Kidney glomerular epithelial cell (primary cell): Measurements from ENCODE around the gene VWA7.

ENCODE experiments used
- DNase-seq: peaks from one replicate; lab custom pipeline; 2025; lab: John Stamatoyannopoulos, UW

Gene VWA7

DNA sequence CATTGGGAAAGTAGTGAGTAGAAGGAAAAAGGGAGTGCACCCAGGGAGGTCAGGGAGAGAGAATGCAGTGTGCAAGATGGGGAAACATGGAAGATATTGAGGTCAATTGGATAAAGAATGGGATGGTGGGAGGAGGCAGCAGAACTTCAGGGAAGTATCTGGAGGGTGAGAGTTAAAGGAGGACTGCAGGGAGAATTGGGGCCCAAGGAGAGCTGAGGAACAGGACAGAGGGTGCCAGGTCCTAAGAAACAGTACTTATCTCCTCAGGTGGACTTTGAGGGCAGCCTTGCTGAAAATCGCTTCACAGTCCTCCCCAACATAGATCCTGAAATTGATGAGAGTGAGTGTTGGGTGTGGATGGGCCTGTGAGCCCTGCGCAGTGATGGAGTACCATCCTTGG, 18.8 kb downstream of the VWA7 start:
- DNase-seq: no peak

DNA sequence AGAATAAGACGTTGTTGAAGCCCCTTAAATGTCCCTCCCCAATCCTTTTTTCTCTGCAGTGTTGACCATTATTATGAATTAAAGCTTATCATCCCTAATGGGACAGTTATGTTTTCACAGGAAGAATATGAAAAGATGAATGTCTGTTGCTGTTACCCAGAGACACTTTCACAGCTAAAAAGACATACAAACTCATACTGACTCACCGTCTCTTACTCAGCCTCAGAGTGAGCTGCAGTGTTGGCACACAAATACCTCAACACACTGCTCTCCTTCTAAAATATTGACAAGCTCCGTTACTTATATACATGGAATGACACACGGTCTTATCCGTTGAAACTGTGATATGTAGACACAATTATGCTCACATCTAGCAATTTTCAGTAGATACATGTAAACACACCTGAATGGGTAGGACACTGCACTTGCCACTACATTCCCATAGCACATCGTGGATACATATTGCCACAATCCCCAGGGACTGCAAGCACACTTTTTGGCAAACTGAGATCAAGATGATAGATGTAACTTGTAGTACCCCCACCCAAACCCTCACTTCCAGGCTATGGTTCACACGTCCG, 24.3 kb downstream of the VWA7 start:
- DNase-seq: peak; percentile 77

DNA sequence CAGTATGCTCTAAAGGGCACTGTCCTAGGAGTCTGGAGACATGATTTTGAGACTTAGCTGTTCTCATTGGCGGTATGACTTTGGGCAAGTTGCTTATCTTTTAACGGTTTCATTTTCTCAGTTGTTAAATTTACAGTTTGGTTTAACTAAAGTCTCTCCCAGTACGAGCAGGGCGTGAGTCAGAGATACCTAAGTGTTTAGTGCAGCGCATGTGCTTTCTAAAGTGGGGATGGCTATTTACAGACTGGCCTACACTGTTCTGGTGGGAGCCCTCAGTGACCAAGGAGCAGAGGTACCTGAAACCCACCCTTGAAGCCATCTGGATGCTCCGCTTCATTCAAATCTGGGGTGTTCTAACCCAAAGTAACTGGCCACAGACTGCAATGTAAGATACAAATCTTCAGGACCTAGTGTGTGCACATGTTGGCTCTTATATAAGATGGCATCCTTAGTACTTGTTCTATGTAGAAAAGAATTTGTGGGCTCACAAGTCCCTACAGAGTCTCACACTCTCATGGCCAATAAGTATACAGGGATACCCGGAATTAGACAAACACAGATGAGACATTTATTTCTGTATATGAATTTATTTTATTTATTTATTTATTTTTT, 26.6 kb downstream of the VWA7 start:
- DNase-seq: no peak

DNA sequence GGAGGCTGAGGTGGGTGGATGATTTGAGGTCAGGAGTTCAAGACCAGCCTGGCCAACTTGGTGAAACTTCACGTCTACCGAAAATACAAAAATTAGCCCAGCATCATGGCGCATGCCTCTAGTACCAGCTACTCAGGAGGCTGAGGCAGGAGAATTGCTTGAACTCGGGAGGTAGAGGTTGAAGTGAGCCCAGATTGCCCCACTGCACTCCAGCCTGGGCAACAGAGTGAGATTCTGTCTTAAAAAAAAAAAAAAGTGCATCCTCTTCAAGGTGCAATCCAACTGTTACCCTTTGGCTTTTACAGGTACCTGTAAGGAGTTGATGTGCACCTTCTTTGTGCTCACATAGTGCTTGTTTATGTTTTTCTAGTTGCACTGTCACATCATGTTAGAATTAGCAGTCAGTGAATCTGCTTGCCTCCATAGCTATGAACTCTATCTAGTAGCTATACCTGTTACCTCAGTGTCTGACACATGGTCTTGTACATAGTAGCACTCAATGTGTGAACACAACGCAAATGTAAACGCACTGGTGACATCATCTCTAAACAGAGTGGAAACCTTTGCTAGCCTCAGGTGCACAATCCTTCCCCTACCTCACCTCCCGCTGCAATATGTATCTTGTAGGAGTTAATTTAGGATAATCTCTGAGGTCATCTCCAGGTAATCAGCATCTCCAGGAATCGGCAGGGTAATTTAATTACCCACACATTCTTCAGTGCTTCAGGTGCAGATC, 27.7 kb downstream of the VWA7 start:
- no peak for DNase-seq

DNA sequence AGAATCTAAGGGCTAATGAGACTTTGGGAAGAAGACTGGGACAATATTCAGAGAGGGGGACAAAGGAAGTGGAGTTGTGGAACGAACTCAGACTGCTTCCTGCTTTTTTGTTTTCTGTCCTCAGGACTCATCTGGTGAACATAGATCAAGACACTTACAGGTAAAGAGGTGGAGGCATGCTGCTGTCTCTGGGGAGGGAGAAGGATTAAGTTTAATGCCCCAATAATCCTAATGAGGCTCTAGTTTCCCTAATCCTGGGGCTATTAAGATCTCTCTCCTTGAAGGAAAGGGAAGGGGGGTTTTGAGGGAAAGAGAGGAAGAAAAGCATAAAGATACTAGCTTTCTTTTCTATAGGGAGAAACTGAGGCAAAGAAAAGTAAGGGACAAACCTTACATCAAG, 32.7 kb downstream of the VWA7 start:
- no peak for DNase-seq

DNA sequence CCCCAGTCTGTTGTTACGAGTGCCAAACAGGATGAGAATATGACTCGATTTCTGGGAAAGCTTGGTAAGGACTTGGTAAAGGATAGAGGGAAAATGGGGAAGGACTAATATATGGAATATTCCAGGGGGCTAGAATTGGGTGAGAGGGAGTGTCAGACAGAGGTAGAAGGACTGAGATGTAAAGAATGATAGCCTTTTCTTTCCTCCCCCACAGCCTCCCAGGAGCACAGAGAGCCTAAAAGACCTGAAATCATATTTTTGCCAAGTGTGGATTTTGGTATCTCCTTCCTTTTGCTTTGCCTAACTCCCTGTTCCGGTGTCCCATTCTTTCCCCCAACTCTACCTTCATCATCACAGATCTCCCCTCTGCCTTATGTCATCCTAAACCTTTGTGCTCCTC, 34.2 kb downstream of the VWA7 start:
- no peak for DNase-seq

DNA sequence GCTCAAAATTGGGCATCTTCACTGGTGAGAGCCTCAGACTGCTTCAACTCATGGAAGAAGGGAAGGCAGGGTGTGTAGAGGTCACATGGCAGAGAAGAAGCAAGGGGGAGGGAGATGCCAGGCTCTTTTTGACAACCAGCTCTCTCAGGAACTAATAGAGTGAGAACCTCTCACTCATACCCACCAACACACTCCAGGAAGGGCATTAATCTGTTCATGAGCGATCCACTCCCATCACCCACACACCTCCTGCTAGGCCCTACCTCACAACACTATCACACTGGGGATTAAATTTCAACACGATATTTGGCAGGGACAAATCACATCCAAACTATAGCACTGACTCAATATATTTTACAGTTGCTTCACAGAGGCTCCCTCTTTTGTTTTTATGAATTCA, 35.3 kb downstream of the VWA7 start:
- no peak for DNase-seq

DNA sequence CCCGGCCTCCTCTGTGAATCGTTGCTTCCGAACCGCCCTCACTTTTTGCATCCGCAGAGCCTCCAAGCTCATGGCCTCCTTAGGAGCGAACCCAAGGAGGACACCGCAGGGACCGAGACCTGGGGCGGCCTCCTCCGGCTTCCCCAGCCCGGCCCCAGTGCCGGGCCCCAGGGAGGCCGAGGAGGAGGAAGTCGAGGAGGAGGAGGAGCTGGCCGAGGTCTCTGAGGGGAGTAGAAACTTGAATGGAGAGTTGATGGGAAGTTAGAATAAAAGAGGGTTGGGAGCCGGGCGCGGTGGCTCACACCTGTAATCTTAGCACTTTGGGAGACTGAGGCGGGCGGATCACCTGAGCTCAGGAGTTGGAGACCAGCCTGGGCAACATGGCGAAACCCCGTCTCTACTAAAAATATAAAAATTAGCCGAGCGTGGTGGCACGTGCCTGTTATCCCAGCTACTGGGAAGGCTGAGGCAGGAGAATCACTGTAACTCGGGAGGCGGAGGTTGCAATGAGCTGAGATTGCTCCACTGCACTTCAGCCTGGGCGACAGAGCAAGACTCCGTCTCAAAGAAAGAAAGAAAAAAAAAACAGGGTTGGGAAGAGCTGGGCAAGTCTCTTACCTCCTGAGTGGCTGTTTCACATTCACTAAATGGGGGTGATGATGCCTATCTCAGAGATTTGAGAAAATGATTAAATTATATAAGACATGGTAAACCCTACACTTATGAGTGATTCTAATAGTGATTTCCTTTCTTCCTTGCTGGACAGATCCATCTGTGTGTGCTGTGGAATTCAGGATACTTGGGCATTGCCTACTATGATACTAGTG, 36.5 kb downstream of the VWA7 start:
- no peak for DNase-seq

DNA sequence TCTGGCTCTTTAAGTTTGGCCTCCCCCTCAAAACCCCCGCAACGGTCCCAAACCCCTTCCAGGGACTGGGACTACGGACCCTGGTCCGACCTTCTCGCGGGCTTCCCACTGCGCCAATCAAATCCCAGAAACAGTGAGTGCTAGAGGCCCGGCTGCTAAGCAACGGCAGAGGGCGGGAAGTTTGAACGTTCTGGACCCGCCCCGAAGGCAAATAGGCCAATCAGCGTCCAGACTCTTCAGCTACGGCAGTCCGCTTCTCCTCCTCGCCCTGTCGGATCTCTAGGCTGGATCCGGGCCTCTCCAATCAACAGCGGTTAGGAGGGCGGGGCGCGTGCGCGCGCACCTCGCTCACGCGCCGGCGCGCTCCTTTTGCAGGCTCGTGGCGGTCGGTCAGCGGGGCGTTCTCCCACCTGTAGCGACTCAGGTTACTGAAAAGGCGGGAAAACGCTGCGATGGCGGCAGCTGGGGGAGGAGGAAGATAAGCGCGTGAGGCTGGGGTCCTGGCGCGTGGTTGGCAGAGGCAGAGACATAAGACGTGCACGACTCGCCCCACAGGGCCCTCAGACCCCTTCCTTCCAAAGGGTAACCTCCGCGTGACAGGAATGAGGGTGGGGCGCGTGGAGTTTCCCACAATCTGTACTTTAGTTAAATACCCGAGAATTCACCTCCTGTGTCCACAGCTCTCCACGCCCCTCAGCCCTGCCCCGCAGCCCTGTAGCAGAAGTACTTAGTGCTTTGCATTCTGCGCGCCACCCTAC, 37.3 kb downstream of the VWA7 start, which contains the start of gene MSH5:
Gene MSH5, plus strand, starts transcription at position 367 of the 758 bp plus-strand sequence. CDS start 462 bp downstream, outside the sequence.
- DNase-seq: peak; percentile 100

DNA sequence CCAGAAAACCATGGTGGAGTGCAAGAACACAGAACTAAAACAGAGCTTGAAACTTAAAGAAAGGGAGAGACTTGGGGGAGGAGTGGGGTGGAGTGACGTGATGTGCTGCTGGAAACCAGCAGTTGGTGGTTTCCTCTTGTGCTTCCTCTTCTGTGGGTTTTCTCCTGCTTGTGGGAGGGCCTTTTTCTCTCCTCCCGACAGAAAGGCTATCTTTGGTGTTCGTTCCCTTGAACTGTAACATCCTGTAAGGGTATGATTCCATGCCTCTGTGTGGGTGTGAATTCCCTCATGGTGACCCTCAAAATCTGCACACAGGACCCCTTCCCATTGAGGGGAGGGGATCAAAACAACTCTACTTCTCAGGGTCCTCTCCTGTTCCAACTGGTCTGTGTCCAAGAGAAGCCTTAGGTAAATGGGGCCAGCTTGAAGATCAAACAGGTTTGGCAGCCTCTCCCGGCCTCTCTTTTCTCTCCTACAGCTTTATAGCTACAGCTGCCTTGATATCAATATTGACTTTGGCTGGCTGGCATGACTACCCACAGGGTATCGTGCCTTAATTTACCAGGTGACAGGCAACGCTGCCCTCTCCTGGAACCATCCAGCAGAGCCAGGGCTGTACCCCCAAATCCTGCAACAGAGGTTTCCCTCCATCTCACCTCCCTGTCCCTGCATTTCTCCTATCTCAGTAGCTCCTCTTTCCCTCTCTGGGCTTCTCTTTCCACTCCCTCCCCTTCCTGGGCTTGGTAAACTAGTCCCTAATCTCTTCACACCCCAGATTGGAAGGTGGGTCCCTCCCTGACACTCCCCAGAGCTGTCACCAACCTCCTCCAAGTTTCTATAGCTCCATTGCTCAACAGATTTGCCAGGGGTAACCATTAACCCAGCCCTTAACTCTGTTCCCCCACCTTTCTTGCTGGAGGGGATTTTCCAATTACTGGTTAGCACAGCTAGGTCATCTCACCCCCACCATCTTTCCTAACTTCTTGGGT, 38.8 kb downstream of the VWA7 start:
- peak; percentile 79 for DNase-seq

DNA sequence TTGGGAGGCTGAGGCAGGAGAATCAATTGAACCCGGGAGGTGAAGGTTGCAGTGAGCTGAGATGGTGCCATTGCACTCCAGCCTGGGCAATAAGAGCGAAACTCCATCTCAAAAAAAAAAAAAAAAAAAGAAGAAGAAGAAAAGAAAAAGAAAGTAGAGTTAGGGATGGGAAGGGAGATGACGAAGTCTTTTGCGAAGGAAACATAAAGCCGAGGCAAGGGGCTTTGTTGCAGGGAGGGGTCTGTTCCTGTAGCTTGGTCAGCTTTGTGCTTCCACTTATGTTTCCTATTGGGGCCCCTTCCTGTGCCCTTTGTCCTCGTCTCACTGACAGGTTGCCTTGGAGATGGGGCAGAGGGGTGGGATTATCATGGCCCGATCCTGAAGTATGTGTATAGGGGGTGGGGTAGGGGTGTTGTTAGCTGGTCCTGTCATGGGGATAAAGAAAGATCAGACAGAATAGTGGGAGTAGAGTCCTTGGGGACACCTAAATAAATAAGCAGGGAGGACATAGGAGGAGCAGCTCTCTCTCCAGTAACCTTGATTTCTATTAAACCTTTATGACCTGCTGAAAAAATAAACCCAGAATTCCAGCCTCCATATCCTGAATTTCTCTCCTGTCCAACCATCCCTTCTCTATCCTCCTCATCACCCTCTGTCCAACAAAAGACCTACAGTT, 39.7 kb downstream of the VWA7 start:
- DNase-seq: no peak

DNA sequence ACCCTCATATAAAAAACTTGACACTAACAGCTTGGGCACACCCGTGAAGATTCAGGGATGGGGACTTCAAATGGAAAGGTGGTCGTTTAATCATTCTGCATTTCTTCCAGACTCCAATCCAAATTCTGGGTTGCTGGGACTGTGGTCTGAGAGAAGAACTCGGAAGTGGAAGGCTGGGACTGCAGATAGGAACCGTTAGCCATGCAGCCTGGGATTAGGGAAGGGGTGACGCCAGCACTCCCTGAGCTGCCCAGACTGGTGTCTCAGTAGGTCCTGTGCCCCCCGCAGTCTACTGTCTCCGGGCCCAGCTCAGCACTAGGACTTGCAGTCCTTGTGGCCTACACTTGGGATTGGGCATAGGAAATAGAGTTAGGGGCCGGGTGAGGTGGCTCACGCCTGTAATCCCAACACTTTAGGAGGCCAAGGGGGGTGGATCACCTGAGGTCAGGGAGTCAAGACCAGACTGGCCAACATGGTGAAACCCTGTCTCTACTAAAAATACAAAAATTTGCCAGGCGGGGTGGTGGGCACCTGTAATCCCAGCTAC, 40.3 kb downstream of the VWA7 start:
- no peak for DNase-seq

DNA sequence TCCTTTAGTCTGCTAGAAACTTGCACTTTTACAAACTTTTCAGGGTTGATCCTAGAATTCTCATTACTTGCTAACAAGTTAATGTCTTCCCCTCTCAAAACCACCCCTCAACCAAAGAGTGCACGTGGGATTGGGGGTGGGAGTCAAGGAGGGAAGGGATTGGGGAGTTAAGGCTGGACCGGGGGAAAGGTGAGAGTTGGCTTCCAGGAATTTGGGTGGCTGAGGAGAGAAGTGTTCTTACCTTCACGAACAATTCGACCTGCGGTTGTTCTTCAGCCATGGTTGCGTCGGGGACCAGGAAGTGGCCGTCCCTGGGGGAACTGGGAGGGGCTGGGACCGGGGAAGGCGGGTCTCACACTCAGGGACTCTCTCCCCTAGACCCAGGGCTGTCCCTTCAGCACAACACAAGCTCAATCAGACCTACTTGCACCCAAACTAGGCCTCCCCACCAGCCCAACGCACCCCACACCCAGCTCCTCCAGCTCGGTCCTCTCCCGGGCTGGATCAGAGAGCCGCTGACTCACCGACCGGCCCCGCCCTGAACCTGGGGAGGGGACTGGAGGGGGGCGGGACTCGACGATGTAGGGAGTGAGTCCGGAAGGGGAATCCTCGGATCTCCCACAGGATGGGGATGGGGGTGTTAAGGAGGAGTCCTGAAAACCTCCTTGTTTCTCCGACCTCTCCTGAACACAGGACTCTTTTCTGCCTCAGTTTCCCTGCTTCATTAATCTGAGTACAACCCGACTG, 40.9 kb downstream of the VWA7 start, which contains the start of gene CLIC1:
Gene CLIC1, minus strand, starts transcription at position 510 of the 747 bp plus-strand sequence. Its CDS starts 230 bp downstream, at position 280.
- peak; percentile 63 for DNase-seq

DNA sequence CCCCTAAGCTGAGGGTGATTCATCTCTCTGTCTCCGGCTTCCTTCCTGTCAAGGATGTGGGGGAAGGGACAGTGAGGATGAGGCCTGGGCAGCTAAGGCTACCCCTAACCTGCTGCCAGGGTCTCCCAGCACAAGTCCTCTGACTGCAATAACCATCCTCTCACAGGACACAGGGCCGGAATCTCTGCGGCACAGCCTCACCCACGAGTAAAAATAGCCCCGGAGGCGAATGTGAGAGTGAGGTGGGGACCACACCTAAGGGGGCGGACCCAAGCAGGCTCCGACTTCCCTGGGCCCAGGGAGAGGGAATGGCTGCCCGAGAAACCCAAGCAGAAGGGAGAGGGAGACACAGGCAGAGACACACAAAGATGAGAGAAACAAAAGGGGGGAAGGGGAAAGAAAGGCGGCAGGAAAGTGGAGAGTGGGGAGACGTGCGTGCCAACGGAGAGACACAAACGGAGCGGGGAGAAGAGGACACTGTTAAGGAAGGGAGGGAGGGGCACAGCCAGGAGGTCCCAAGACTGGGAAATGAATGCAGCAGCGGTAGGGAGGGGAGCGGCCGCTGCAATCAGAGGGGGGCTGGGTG, 42.2 kb downstream of the VWA7 start:
- peak; percentile 76 for DNase-seq

DNA sequence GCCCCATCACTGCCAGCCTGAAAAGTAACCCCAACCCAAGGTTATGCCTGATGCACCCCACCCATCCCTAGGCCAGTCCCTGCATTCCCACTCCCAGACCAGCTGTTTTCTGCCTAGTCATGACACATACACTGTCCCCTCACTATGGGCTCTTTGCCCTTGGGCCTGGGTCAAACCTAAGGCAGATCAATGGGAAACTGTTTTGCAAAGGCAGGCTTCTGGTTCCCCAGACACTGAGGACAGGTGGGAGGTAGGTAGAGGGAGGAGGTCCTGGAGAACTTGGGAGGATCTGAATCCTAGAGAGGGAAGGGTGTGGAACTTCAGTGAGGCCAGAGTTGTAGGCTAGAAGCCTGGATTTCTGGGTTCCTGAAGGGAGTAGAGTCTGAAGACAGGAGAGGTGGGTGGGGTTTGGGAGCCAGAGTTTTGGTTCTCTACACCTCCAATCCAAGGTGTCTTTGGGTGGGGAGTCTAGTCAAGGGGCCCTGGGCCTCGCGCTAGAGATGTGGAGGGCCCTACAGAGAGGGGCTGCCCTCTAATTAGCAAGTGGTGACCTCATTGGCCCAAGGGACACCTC, 42.8 kb downstream of the VWA7 start:
- no peak for DNase-seq

DNA sequence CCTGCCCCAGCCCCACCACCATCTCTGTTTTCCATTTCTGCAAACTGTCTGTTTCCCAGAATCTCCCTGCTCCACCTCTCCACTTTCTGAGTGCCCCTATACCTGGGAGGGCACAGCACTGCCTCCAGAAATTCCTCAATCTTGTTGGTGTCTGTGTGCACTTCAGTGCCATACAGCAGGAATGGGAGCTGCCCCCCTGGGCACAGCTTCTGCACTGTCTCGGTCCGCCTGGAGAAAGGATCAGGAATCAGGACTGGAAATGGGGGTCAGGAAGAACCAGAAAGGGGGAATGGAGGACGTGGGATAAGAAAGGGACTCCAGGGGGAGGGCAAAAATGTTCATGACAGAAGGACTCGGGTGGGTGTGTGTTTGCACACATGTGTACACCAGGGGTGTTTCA, 43.4 kb downstream of the VWA7 start:
- DNase-seq: no peak

DNA sequence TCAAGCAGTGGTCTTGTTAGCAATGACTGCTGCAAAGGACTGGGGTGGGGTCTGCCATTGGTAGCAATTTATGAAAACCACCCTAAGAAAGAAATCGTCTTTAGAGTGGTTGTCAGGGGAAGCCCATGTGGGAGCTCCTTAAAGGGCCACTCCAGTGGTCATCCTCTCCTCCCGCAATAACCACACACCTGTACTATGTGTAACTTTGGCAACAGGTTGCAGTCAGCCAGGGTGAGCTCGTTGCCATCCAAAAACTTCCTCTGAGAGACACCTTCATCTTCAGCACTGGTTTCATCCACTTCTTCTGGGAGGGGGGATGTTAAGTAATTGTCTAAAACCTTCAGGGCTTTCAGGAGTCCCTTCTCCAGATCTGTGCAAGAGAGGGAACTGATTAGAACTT, 45.1 kb downstream of the VWA7 start:
- DNase-seq: no peak

DNA sequence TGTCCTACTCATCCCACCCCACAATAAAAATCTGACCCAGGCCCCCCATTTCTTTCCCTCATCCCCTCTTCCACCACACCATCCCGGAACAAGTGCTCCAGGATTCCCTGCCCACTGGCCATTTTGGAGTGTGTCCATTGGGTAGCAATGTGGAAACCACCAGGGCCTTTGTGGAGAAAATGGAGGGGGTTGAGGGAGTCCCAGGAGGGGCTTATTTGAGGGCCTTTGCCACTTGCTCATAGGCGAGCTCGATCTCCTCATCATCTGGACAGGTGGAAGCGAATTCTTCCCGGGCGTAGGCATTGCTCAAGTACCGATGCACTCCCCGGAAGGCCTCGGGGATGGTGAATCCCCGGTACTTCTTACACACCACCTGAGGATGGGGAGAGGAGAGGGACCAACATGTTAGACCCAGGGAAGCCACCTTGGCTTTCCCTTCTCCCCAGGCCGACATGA, 46.5 kb downstream of the VWA7 start:
- no peak for DNase-seq
